ENCODE data around the gene CRADD. TPM values are rescaled to one million over a fixed set of nuclear protein-coding genes. Genes with fewer than 3 reads are reported as not detected.
A peak's percentile ranks its signal among the peaks of the same experiment; 100 is the strongest.

Gene CRADD
- total RNA-seq (2014; rRNA removed; shearing (Covaris generic)) (12.9 and 21.5 TPM in 2 replicates), polyA plus RNA-seq (2016; fragmentation: Nextera tagmentation; extraction: Ambion mirVana) (18.6 and 19.6 TPM in 2 replicates)

DNA sequence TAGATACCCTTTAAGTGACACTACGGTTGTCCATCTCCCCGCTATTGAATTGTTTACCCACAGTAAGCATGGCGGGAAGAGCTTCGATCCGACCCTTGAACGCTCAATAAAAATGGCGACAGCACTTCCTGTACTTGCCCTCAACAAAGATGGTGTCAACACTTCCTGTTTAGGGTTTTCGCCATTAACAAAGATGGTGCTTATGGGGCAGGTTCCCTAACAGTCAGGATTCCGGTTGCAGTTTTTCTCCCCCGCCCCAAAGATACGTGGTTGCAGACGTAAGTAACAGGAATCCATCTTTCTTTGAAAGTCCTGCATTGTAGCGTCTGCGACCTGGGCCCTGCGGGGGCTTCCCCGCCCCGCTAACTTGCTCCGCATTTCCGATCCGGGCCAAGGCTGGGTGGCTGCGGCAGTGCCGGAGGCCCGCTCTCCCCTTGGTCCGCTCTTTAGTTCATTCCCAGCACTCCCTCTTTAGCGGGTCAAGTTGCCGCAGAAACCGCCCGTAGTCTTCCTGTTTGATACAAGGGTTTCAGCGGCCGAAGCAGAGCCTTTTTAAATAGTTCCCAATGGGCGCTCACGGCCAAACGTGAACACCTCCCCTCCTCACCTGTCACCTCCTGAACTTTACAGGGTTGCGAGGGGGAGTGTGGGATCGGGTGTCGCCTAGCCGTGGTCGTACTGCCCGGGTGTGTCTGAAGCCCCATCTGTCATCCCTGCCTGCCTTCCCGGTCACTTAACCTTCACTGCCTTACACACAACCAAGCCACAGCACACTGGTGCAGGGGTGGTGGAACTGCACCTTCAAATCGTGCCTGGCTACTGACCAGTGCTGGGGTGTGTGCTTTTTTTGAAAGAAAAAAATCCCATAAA, at the start of gene CRADD:
Gene CRADD, plus strand, starts transcription at position 181 of the 870 bp plus-strand sequence.
- no peaks in the 10 kb centered on the region for H3K9me2 ChIP-seq (ENCODE audit: insufficient read depth)
- H3K27me3 ChIP-seq (replicated peaks; ENCODE audit: insufficient read depth), result no peaks in the 10 kb centered on the region
- WGBS, 2 experiments (ENCODE audit: low coverage in 1 of 2, low lambda C conversion rate in 2 of 2, missing lambda C conversion rate in 2 of 2), result 1% methylated on average over 41 of the region's 41 CpGs
- H3K36me3 ChIP-seq (ENCODE audit: low read depth), result no peaks in the 10 kb centered on the region
- peak; percentile 97 for DNase-seq
- H3K4me1 ChIP-seq (ENCODE audit: insufficient read depth), result peaks cover 8% of the 10 kb centered on the region
- H3K27ac ChIP-seq, result peak within 1 kb of the TSS; percentile 97
- no peak for TF ChIP-seq EZH2 (IDR thresholded peaks at IDR 0.05; ENCODE audit: insufficient read depth, poor library complexity, severe bottlenecking)
- no peak for TF ChIP-seq EZH2phosphoT487 (IDR thresholded peaks at IDR 0.05; ENCODE audit: insufficient read depth, low read depth)
- peaks cover 5% of the 10 kb centered on the region; the same call in 1 of the 2 replicates for H3F3A ChIP-seq (ENCODE audit: insufficient read depth)
- peak within 1 kb of the TSS; percentile 97 for H3K9ac ChIP-seq
- peak within 1 kb of the TSS; percentile 75 for H3K4me2 ChIP-seq (ENCODE audit: unreplicated experiment)
- in situ Hi-C loops (cut with MboI), result no loop called here
- peak within 1 kb of the TSS; percentile 98 for H2AFZ ChIP-seq
- no peaks in the 10 kb centered on the region for H4K20me1 ChIP-seq (ENCODE audit: insufficient read depth)
- no peaks in the 10 kb centered on the region for H3K9me3 ChIP-seq (ENCODE audit: low read depth)
- peak within 1 kb of the TSS; percentile 86 for H3K4me3 ChIP-seq
- 0 out of 2 replicates have a peak, but pooled peaks cover 4% of the 10 kb centered on the region for H3K79me2 ChIP-seq (ENCODE audit: insufficient read depth)

- in situ Hi-C loops (cut with MboI), result no loop called here
- no peaks in the 10 kb centered on the region for H3K79me2 ChIP-seq (ENCODE audit: insufficient read depth)
- no peak overlapping the region for H3K4me2 ChIP-seq (ENCODE audit: unreplicated experiment)
These were observed 44.8 kb upstream of the CRADD start for GRCh38 chr12:93632383-93632782.

DNA sequence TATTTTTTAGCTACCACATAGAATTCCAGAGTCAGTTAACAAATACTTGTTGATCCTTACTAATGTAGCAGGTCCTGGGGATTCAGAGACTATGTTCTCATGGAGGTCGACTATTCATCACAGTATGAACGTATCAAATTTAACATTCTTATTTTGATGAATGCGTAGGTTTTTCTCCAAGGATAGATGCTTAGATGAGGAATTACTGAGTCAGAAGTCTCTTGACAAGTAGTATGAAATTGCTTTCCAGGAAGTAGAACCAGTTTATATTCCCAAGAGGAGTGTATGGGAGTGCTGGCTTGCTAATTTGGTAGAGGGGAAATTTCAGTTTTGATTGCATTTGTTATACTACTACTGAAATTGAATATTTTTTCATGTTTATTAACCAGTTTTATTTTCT, 42.8 kb upstream of the CRADD start:
- Histone ChIP-seq H3K4me3 (0 out of 2 replicates have a peak overlapping the region, but pooled peaks have one; percentile 2), H3K4me2 (ENCODE audit: unreplicated experiment) (peak overlapping the region; percentile 29), H3K79me2 (ENCODE audit: insufficient read depth) (no peaks in the 10 kb centered on the region), H3K27me3 (replicated peaks; ENCODE audit: insufficient read depth) (no peaks in the 10 kb centered on the region), H3F3A (ENCODE audit: insufficient read depth) (peaks cover 19% of the 10 kb centered on the region), H3K9me2 (ENCODE audit: insufficient read depth) (no peaks in the 10 kb centered on the region), H4K20me1 (ENCODE audit: insufficient read depth) (no peaks in the 10 kb centered on the region), H3K9ac (peak overlapping the region; percentile 31), H3K9me3 (ENCODE audit: low read depth) (no peaks in the 10 kb centered on the region), H3K27ac (peak overlapping the region; percentile 48), H2AFZ (peak overlapping the region; percentile 54), H3K36me3 (ENCODE audit: low read depth) (no peaks in the 10 kb centered on the region), H3K4me1 (ENCODE audit: insufficient read depth) (peaks cover 21% of the 10 kb centered on the region)
- peak; percentile 83 for DNase-seq
- TF ChIP-seq EZH2 (IDR thresholded peaks at IDR 0.05; ENCODE audit: insufficient read depth, poor library complexity, severe bottlenecking) (no peak), EZH2phosphoT487 (IDR thresholded peaks at IDR 0.05; ENCODE audit: insufficient read depth, low read depth) (no peak)
- in situ Hi-C loops (cut with MboI), result no loop called here
- 19 to 20% methylated on average over 3 of the region's 3 CpGs for WGBS, 2 experiments (ENCODE audit: low coverage in 1 of 2, low lambda C conversion rate in 2 of 2, missing lambda C conversion rate in 2 of 2)

More at GRCh38 chr12:93632383-93632782, 44.8 kb upstream of the CRADD start:
- no peak for DNase-seq
- no peaks in the 10 kb centered on the region for H3K9me3 ChIP-seq (ENCODE audit: low read depth)
- no peaks in the 10 kb centered on the region for H3K27me3 ChIP-seq (replicated peaks; ENCODE audit: insufficient read depth)
- WGBS, 2 experiments (ENCODE audit: low coverage in 1 of 2, low lambda C conversion rate in 2 of 2, missing lambda C conversion rate in 2 of 2), result 92 to 100% methylated on average over 1 of the region's 1 CpG
- no peaks in the 10 kb centered on the region for H3K9me2 ChIP-seq (ENCODE audit: insufficient read depth)
- no peak overlapping the region for H3K9ac ChIP-seq
- H4K20me1 ChIP-seq (ENCODE audit: insufficient read depth), result no peaks in the 10 kb centered on the region
- no peak overlapping the region for H2AFZ ChIP-seq
- H3K27ac ChIP-seq, result no peak overlapping the region
- peaks cover 13% of the 10 kb centered on the region for H3K4me1 ChIP-seq (ENCODE audit: insufficient read depth)
- TF ChIP-seq EZH2 (IDR thresholded peaks at IDR 0.05; ENCODE audit: insufficient read depth, poor library complexity, severe bottlenecking) (no peak), EZH2phosphoT487 (IDR thresholded peaks at IDR 0.05; ENCODE audit: insufficient read depth, low read depth) (no peak)
- H3K36me3 ChIP-seq (ENCODE audit: low read depth), result no peaks in the 10 kb centered on the region
- H3K4me3 ChIP-seq, result no peak overlapping the region
- peaks cover 9% of the 10 kb centered on the region for H3F3A ChIP-seq (ENCODE audit: insufficient read depth)

DNA sequence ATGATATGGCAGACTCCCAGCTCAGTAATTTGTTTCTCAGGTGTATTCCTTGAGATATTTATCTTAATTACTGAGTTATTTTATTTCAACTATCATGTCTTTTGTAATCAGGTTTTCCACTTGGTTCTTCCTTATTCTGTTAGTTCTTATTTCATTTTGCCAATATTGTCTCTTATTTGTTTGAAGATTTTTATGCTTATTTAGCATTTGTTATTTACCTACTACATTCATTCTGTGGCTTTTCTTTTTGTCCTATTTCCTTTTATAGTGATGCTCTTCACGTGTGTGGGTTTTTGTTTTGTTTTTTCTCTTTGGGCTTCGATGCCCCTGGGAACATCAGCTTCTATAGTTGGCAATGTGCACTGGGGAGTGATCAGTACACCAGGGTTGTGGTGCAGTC, 40.5 kb upstream of the CRADD start:
- H3K9ac ChIP-seq, result no peak overlapping the region
- in situ Hi-C loops (cut with MboI), result no loop called here
- 85 to 94% methylated on average over 2 of the region's 2 CpGs for WGBS, 2 experiments (ENCODE audit: low coverage in 1 of 2, low lambda C conversion rate in 2 of 2, missing lambda C conversion rate in 2 of 2)

More for the DNA sequence above, 40.5 kb upstream of the CRADD start:
- Histone ChIP-seq H3K36me3 (ENCODE audit: low read depth) (no peaks in the 10 kb centered on the region), H3K4me1 (ENCODE audit: insufficient read depth) (peaks cover 21% of the 10 kb centered on the region), H3K79me2 (ENCODE audit: insufficient read depth) (no peaks in the 10 kb centered on the region), H3K27me3 (replicated peaks; ENCODE audit: insufficient read depth) (no peaks in the 10 kb centered on the region), H3K9me2 (ENCODE audit: insufficient read depth) (no peaks in the 10 kb centered on the region), H3K4me3 (no peak overlapping the region), H2AFZ (no peak overlapping the region), H4K20me1 (ENCODE audit: insufficient read depth) (no peaks in the 10 kb centered on the region), H3K9me3 (ENCODE audit: low read depth) (no peaks in the 10 kb centered on the region), H3K27ac (no peak overlapping the region), H3F3A (ENCODE audit: insufficient read depth) (peaks cover 19% of the 10 kb centered on the region), H3K4me2 (ENCODE audit: unreplicated experiment) (no peak overlapping the region)
- DNase-seq, result no peak
- no peak for TF ChIP-seq EZH2phosphoT487 (IDR thresholded peaks at IDR 0.05; ENCODE audit: insufficient read depth, low read depth)
- TF ChIP-seq EZH2 (IDR thresholded peaks at IDR 0.05; ENCODE audit: insufficient read depth, poor library complexity, severe bottlenecking), result no peak

Measured in GM23248 (cell line).